GM18873 (cell line): ENCODE measurements around the gene GNG8.
"Not testable (repeated sequence)": the region's sequence is repeated elsewhere in the genome, so short reads cannot be mapped to it uniquely, and the experiment has no call there.

Experiments
- ATAC-seq: cut with Tn5 transposase; IDR thresholded peaks from one replicate; pipeline ENCODE4 v1.9.1; 2021; ENCODE audit warnings: mild to moderate bottlenecking, moderate library complexity, moderate number of reproducible peaks; ENCODE audit not compliant: unreplicated experiment, low FRiP score

Gene GNG8

DNA sequence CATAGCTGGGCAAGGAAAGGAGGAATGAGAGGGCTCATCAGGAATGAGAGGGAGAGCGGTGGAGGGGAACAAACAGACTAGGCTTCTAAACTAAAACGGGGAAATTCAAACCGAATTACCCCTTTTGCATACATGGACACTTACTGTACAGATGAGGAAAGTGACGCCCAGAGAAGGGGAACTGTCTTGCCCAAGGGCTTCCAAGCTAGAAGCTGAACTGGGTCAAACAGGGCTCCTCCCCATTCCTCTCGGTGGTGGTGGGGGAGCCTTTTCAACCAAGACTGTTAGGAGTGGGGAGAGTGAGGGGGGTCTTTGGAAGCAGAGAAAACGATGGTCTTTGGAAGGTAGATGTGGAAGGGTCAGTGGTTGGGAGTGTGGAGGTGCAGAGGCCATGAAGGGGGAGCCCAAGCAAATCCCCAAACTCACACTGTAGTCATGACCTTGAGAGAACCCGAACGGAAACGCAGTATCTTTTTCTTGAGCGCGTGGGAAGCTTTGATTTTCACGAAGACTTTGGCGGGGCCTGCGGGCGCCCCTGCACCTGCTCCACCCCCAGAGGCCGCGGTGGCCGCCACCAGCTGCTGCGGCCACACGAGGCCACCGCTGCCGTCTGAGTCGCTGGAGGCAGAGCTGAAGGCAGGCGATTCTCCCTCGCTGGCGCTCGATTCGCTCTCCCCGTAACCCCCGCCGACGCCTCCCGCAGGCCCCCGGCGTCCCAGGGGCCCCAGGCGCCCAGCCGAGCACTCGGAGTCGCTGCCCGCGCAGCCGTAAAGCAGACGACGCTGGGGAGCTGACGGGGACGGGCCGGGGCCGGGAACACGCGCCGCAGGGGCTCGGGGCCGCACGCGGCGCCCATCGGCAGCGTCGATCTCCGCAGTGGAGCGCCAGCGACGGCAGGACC is 12.3 kb upstream of the GNG8 start:
- ATAC-seq, result no peak

GRCh38 chr19:46646402-46646801 is 10.4 kb upstream of the GNG8 start:
- no peak for ATAC-seq

DNA sequence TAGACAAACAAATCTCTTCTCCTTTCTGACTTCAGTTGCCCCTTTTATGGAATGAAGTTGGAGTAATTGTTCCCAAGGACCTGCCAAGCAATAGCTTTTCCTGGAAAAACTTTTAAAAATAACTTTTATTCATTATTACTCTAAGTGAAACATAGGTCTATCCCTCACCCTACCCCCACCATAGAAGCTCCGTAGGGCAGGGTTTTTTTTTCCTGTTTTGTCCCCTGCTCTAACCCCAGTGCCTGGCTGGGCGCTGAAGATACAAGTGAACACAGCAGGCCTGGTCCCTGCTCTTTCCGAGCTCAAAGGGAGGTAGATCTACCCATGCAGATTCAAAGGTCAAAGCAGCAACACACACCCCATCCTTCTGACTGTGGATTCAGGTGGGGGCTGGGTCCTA is 8.7 kb upstream of the GNG8 start:
- ATAC-seq, result no peak

GRCh38 chr19:46640656-46641055 is 4.7 kb upstream of the GNG8 start:
- ATAC-seq, result no peak

GRCh38 chr19:46639358-46640182 is 3.6 kb upstream of the GNG8 start:
- no peak for ATAC-seq

DNA sequence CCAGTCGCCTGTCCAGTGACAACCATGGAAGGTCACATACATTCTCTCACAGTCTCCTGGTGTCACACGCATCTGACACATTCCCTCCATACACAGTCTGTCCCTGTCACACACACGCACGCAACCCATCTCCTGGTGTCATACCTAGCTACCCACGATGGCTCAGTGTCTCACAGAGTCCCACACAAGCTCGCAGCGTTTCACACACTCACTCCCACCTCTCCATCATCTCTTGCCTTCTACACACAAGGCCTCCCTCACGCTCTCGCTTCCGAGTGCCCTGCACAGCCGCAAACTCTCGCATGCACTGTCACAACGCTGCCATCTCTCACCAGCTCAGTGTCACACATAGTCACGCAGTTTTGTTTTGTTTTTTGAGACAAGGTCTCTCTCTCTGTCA is 1.2 kb upstream of the GNG8 start:
- no peak for ATAC-seq

DNA sequence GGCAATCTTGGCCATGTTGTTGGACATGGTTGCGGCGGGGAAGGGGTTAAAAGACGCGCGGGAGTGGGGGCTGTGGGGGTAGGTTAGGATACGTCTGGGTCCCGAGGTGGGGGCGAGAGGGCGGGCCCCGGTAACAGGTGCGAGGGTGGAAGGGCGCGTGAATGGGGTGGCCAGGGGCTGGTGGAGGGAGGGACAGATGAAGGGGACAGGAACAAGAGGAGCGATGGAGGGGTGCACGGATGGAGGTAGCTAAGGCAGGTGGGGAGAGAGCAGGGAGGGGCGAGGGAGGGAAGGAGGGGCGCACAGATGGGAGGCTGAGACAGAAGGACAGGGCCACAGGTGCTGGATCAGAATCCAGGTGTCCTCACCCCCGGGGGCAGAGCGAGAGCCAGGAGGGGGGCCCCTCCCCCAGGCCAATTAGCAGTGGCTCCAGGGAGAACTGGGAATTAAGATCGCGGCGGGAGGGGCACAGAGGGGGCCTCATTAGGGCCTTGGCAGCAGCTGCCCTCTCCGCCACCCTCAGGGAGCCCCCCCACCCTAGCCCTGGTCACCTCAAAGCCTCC is 1.3 kb downstream of the GNG8 start:
- no peak for ATAC-seq

DNA sequence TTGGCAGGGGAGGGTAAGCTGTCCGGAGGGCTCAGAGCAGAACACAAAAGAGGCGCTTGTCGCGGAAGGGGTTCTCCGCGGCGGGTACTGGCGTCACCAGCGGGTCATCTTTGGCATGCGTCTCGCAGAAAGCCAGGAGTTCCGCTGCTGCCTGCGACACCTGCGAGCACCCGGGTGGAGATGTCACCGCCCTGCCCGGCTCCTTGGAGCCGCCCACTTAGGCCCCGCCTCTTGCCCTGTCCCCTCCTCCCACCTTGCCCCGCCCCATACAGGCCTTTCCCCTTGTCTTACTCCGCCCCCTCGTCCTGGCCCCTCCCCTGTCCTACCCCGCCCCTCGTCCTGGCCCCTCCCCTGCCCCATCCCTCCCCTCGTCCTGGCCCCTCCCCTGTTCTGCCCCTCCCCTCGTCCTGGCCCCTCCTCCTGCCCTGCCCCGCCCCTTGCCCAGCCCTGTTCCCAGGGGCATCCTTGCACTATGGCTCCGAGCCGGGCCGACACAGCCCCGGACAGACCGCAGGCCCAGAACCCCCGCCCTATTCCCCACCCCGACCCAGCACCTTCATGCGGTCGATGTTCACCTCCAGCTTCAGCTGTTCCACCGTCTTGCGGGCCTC is 1.9 kb downstream of the GNG8 start:
- ATAC-seq, result no peak

GRCh38 chr19:46633130-46633529 is 2.9 kb downstream of the GNG8 start:
- no peak for ATAC-seq

DNA sequence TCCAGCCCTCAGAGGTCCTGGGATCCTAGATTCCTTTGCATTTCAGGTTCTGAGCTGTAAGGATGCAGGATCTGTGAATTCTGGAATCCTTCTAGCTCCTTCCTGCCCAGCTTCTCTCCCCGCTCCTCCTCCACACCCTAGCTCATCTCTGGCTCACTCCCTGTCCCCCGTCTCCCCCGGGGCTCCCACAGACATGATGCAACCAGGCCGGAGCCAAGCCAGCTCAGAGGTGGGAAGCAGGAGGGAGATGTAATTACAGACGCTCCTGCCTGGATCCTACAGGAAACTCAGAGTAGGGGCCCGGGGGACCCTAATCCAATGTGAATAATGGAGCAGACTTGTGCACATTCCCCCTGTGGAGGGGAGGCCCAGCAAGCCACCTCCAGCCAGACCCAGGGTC is 4.5 kb downstream of the GNG8 start:
- ATAC-seq, result no peak

DNA sequence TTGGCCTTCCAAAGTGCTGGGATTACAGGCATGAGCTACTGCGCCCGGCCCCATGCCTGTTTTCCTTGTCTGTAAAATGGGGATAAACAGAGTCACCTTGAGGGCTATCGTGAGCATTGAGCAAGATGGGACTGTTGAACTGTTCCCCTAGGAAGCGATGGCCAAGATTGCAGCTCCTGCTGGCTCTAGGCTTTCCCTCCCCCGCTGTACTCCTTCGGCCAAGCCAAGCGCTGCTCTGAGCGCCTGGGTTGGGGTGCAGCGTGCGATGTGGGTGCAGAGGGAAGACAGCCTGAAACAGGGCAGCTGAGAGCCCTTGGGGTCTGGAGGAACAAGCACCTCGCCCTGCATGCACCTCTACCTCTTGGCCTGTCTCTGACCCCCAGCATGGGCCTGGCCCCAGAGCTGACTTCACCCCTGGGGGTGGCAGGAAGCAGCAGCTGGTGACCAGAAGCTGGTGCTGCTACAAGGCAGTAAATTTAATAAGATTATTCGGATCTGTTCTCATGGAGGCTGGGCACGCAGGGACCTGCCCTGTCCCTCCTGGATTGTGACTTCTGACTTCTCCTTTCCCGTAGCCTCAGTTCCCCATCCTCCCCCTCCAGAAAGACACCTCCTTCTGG is 5.3 kb downstream of the GNG8 start:
- ATAC-seq, result no peak

DNA sequence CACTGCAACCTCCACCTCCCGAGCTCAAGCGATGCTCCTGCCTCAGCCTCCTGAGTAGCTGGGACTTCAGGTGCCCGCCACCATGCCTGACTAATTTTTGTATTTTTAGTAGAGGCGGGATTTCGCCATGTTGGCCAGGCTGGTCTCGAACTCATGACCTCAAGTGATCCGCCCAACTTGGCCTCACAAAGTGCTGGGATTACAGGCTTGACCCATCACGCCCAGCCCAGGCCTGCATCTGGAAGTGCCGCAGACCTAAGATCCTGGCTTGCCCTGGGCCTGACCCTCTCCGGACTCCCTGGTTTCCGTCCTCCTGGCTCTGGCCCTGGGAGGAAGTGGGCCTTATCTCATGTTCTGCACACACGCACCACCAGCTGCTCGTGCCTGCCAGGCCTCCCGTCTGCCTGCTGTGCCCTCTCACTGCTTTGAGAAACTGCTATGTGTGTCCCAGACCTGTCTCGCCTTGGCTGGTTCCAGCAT is 6.4 kb downstream of the GNG8 start:
- ATAC-seq, result no peak

- not testable (repeated sequence) for ATAC-seq
These were observed 7.0 kb downstream of the GNG8 start for GRCh38 chr19:46628970-46629369.

DNA sequence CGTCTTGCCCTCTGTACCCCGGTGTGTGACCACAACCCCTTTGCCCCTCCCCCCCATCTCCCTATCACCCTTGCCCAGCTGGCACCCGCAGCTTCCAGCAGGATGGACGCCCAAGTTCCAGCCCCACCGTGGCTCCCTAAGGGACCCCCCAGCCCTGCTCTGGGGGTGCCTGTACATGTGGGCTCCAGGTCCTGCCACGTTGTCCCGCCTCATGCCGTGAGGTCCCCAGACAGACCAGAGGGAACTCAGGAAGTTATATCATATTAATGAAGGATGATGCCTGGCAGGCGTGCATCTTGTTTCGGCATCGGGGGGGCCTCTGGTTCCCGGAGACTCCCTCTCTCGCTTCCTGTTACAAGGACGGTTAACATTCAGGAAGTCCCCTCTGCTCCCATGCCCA is 9.6 kb downstream of the GNG8 start:
- no peak for ATAC-seq

DNA sequence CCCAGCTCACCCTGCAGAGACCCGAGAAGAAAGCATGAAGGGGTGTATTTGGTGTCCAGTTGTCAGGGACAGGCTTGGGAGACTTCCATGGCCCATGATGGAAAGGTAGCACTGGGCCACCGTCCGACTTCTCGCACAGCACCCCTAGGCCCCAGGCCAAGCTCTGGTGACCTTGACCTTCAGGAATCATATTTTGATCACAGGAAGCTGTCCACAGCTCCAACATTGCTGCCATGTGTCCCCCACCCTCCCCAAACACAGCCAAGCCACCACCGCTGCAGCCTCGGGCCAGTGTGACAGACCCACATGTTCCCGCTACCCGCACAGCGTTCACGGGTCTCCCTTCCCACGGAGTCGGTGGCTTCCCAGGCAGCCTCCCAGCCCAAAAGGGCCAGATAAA is 10.3 kb downstream of the GNG8 start:
- ATAC-seq, result no peak

DNA sequence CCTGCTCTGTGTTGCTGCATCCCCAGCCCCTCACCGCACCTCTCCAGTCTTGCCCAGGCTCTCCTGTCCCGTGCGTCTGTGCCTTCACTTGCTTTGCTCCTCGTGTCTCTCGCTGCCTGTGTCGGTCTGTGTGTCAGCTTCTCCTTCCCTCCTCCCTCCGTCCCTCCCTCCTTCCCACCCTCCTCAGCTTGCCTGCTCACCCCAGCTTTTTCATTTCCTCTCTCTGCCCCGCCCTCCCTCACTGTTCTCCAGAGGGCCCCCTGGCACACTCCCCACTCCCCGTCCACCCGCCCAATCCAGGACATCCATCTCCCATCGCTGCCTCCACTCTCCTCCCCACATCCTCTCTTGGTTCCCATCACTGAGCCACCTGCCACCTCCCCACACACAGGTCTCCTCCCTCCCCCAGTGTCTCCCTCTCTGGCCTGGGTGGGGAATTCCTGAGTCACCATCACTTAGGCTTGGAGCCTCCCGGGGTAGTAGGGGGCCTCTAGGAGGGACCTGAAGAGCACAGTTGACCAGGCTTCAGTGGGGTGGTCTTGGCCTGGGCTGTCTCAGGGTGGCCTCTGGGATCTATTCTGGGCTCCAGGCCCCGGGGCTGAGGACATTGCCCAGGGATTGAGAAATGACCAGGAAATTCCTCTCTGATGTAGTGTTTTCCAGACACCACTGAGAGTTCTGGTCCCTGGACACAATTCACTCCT is 10.9 kb downstream of the GNG8 start, which contains the start of gene PTGIR:
Gene PTGIR, minus strand, starts transcription at position 132 of the 704 bp plus-strand sequence. CDS start 864 bp downstream, outside the sequence.
- no peak for ATAC-seq

DNA sequence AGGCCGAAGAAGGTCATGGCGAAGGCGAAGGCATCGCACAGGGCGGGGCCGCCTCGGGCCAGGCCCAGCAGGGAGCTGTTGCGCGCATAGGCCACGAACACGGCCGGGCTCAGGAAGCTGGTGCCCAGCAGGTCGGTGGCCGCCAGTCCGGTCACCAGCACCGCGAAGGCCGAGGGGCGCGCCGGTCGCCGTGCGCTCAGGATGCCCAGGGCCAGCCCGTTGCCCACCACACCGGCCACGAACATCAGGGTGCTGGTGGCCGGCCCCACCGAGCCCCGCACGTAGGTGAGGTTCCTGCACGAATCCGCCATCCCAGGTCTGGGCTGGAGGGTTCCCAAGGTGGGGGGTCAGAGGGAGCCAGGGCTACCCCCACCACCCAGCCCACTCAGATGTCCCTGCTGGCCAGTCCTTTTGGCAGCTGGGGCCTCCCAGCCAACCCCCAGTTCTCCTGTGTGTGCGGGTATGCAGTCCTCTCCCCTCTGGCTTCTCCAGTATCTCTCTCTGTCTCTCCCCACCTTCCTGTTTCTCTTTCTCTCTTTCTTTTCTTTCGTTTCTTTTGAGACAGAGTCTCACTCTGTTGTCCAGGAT is 12.0 kb downstream of the GNG8 start:
- no peak for ATAC-seq

GRCh38 chr19:46622118-46622446 is 13.9 kb downstream of the GNG8 start:
- no peak for ATAC-seq
